Bronchial epithelial cell (primary cell): Measurements from ENCODE around the gene SIL1. TPM values are rescaled to one million over a fixed set of nuclear protein-coding genes. Genes with fewer than 3 reads are reported as not detected.

Experiments
- DNase-seq: peaks from one replicate; pipeline ENCODE4 v3.0.0-alpha.2; 2010; ENCODE audit warnings: low read depth
- FAIRE-seq: peaks from 2 replicates; lab custom pipeline; 2011; peaks lifted over from hg19 to GRCh38; lab: Jason Lieb, UNC
- H3K27me3 ChIP-seq: 2 replicates; pipeline ENCODE4 v1.5.1; 2011; ENCODE audit warnings: low read length; ENCODE audit not compliant: control insufficient read depth, insufficient read depth
- H3K36me3 ChIP-seq: 2 replicates; pipeline ENCODE4 v1.5.1; 2011; ENCODE audit warnings: low read length; ENCODE audit not compliant: control insufficient read depth, insufficient read depth
- H3K4me3 ChIP-seq: 2 replicates; pipeline ENCODE4 v1.5.1; 2011; ENCODE audit warnings: mild to moderate bottlenecking, low read depth, low read length, control low read depth
- total RNA-seq: library from RNA; depleted of rRNA; stranded (reverse); fragments of >200 nt; gene quantifications from 2 replicates; pipeline ENCODE4 v1.2.1, GENCODE V29; 2014
- TF ChIP-seq, protein P1 (sequence below): IDR thresholded peaks from 2 replicates; pipeline ENCODE4 v1.5.1; 2011; ENCODE audit warnings: mild to moderate bottlenecking, moderate library complexity, low read length, control low read depth, inconsistent platforms; ENCODE audit not compliant: insufficient read depth, severe bottlenecking

SIL1 gene
- total RNA-seq, 1 donor from 2014 or later = 85.3 TPM

DNA sequence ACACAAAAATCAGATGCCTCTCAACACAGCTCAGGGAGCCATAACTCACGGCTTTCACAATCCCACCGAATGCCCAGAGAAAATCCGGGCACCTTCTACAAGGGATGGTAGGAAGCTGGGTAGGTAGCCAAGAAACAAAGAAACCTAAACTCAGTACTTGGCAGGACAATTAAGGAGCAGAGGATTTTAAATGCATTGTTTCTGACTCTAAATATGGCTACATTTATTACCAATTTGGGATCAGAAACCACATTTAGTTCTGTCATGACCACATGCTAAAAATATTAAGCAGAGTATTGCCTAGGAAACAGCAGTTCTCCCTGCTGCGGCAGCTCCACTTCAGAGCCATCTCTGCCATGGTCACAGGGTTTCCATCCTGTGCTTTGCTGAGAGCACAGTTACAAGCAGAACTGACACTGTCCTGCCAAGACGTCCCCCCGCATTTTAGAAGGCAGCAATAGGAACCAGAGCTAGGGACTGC is 57.5 kb downstream of the SIL1 start:
- no peak for FAIRE-seq
- no peaks in the 10 kb centered on the region for H3K36me3 ChIP-seq
- no peaks in the 10 kb centered on the region for H3K27me3 ChIP-seq
- H3K4me3 ChIP-seq = no peak overlapping the region
- TF ChIP-seq, protein P1, sequence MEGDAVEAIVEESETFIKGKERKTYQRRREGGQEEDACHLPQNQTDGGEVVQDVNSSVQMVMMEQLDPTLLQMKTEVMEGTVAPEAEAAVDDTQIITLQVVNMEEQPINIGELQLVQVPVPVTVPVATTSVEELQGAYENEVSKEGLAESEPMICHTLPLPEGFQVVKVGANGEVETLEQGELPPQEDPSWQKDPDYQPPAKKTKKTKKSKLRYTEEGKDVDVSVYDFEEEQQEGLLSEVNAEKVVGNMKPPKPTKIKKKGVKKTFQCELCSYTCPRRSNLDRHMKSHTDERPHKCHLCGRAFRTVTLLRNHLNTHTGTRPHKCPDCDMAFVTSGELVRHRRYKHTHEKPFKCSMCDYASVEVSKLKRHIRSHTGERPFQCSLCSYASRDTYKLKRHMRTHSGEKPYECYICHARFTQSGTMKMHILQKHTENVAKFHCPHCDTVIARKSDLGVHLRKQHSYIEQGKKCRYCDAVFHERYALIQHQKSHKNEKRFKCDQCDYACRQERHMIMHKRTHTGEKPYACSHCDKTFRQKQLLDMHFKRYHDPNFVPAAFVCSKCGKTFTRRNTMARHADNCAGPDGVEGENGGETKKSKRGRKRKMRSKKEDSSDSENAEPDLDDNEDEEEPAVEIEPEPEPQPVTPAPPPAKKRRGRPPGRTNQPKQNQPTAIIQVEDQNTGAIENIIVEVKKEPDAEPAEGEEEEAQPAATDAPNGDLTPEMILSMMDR = no peak
- DNase-seq = no peak

DNA sequence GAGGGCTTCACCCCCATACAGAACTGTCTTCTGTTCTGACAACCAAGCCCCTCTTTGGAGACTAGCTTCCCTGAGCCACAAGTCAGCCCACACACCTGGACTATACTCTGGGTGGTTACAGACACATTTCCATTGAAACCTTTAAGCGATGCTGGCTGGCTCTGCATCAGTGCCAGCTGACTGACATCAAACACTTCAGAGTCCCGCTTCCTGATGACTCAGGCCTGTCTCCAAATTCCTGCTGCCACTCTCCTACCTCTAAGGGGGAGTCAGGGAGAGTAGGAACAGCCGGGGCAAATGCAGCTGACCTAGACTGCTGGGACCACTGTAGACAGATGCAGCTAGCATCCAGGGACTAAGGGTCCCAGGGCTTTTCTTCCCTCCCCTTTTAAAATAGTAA is 59.4 kb downstream of the SIL1 start:
- H3K27me3 ChIP-seq = no peaks in the 10 kb centered on the region
- DNase-seq = peak; percentile 63
- FAIRE-seq = no peak
- H3K36me3 ChIP-seq = no peaks in the 10 kb centered on the region
- no peak overlapping the region for H3K4me3 ChIP-seq
- TF ChIP-seq, protein P1 = no peak

GRCh38 chr5:139138109-139138508 is 60.1 kb downstream of the SIL1 start:
- DNase-seq (peak; percentile 35), FAIRE-seq (no peak)
- Histone ChIP-seq H3K4me3 (no peak overlapping the region), H3K27me3 (no peaks in the 10 kb centered on the region), H3K36me3 (no peaks in the 10 kb centered on the region)
- TF ChIP-seq, protein P1 = no peak

GRCh38 chr5:139137697-139138096 is 60.5 kb downstream of the SIL1 start:
- Histone ChIP-seq H3K27me3 (no peaks in the 10 kb centered on the region), H3K4me3 (no peak overlapping the region), H3K36me3 (no peaks in the 10 kb centered on the region)
- FAIRE-seq (no peak), DNase-seq (peak; percentile 37)
- TF ChIP-seq, protein P1 = peak; percentile 8

- H3K4me3 ChIP-seq = no peak overlapping the region
- no peaks in the 10 kb centered on the region for H3K27me3 ChIP-seq
- no peaks in the 10 kb centered on the region for H3K36me3 ChIP-seq
- TF ChIP-seq, protein P1 = no peak
- FAIRE-seq (no peak), DNase-seq (no peak)
Observed at GRCh38 chr5:139134906-139135305, 63.3 kb downstream of the SIL1 start.

DNA sequence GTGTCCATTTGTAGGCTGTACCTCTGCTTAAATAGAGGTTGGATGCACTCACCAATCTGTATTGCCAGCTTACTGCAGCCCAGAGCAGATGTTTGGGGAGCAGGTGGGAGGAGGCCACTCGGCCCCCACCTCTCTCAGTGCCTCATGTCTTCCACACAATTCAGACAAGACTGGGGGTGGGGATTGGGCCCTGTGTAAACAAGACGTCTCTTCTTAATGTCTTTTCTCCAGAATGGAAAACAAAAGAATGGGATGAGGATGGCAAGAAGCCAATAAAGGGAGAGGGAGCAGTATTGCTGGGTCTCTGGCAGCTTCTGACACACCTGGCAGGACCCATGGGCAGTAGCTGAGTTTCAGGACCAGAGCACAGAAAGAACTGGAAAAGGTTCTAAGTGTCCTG is 64.9 kb downstream of the SIL1 start:
- Histone ChIP-seq H3K27me3 (no peaks in the 10 kb centered on the region), H3K36me3 (no peaks in the 10 kb centered on the region), H3K4me3 (no peak overlapping the region)
- TF ChIP-seq, protein P1 = no peak
- DNase-seq (no peak), FAIRE-seq (no peak)
